NCI-H774 (cell line): ENCODE results near the gene RNF213.
"Not testable (repeated sequence)": the region's sequence is repeated elsewhere in the genome, so short reads cannot be mapped to it uniquely, and the experiment has no call there.

Source experiments
- DNase-seq: peaks from one replicate; lab custom pipeline; 2025; lab: John Stamatoyannopoulos, UW

The RNF213 gene

GRCh38 chr17:80270836-80271235 lies 10.2 kb downstream of the RNF213 start:
- DNase-seq = peak; percentile 20

GRCh38 chr17:80272366-80272765 lies 11.7 kb downstream of the RNF213 start:
- no peak for DNase-seq

- no peak for DNase-seq
Measured at GRCh38 chr17:80274331-80274730, 13.7 kb downstream of the RNF213 start.

- DNase-seq = no peak
Measured at GRCh38 chr17:80274871-80275449, 14.3 kb downstream of the RNF213 start.

GRCh38 chr17:80275857-80276256 lies 15.2 kb downstream of the RNF213 start:
- DNase-seq = not testable (repeated sequence)

- no peak for DNase-seq
Measured at GRCh38 chr17:80277751-80278671, 17.4 kb downstream of the RNF213 start.

- no peak for DNase-seq
Measured at GRCh38 chr17:80279895-80280294, 19.2 kb downstream of the RNF213 start.

GRCh38 chr17:80281516-80281915 lies 20.9 kb downstream of the RNF213 start:
- no peak for DNase-seq

- DNase-seq = no peak
Measured at GRCh38 chr17:80283116-80283852, 22.6 kb downstream of the RNF213 start.

GRCh38 chr17:80284631-80285030 lies 24.0 kb downstream of the RNF213 start:
- DNase-seq = peak; percentile 29

- peak; percentile 52 for DNase-seq
Measured at GRCh38 chr17:80285237-80285920, 24.7 kb downstream of the RNF213 start.

- no peak for DNase-seq
Measured at GRCh38 chr17:80286638-80286960, 25.9 kb downstream of the RNF213 start.

GRCh38 chr17:80287038-80287437 lies 26.4 kb downstream of the RNF213 start:
- DNase-seq = no peak

- DNase-seq = no peak
Measured at GRCh38 chr17:80287806-80288567, 27.3 kb downstream of the RNF213 start.

- DNase-seq = no peak
Measured at GRCh38 chr17:80289616-80290015, 29.0 kb downstream of the RNF213 start.

- DNase-seq = no peak
Measured at GRCh38 chr17:80290156-80290555, 29.5 kb downstream of the RNF213 start.

- no peak for DNase-seq
Measured at GRCh38 chr17:80291260-80291659, 30.6 kb downstream of the RNF213 start.

GRCh38 chr17:80291691-80292487 lies 31.2 kb downstream of the RNF213 start:
- DNase-seq = no peak

- DNase-seq = no peak
Measured at GRCh38 chr17:80292521-80292971, 31.9 kb downstream of the RNF213 start.

GRCh38 chr17:80294210-80294609 lies 33.6 kb downstream of the RNF213 start:
- no peak for DNase-seq

- no peak for DNase-seq
Measured at GRCh38 chr17:80294653-80295052, 34.0 kb downstream of the RNF213 start.
